Measurements from ENCODE around the gene LPGAT1.

The LPGAT1 gene

DNA sequence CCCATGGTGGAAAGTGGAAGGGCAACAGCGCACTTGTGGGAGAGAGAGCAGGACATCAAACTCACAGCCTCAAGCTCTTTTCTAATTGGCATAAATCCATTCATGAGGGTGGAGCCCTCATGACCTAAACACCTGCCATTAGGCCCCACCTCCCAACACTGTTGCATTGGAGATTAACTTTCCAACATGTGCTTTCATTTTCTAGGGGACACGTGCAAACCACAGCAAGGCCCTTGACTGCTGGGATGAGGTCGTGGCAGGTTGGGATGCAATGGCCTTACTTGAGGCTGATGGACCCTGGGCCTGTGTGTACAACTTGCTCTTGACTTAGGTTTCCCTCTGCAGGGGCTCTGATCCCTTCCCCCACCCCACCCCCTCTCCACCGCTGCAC lies 119.3 kb downstream of the LPGAT1 start:
- TF ChIP-seq, protein P1, sequence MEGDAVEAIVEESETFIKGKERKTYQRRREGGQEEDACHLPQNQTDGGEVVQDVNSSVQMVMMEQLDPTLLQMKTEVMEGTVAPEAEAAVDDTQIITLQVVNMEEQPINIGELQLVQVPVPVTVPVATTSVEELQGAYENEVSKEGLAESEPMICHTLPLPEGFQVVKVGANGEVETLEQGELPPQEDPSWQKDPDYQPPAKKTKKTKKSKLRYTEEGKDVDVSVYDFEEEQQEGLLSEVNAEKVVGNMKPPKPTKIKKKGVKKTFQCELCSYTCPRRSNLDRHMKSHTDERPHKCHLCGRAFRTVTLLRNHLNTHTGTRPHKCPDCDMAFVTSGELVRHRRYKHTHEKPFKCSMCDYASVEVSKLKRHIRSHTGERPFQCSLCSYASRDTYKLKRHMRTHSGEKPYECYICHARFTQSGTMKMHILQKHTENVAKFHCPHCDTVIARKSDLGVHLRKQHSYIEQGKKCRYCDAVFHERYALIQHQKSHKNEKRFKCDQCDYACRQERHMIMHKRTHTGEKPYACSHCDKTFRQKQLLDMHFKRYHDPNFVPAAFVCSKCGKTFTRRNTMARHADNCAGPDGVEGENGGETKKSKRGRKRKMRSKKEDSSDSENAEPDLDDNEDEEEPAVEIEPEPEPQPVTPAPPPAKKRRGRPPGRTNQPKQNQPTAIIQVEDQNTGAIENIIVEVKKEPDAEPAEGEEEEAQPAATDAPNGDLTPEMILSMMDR (IDR thresholded peaks at IDR 0.05), result no peak

DNA sequence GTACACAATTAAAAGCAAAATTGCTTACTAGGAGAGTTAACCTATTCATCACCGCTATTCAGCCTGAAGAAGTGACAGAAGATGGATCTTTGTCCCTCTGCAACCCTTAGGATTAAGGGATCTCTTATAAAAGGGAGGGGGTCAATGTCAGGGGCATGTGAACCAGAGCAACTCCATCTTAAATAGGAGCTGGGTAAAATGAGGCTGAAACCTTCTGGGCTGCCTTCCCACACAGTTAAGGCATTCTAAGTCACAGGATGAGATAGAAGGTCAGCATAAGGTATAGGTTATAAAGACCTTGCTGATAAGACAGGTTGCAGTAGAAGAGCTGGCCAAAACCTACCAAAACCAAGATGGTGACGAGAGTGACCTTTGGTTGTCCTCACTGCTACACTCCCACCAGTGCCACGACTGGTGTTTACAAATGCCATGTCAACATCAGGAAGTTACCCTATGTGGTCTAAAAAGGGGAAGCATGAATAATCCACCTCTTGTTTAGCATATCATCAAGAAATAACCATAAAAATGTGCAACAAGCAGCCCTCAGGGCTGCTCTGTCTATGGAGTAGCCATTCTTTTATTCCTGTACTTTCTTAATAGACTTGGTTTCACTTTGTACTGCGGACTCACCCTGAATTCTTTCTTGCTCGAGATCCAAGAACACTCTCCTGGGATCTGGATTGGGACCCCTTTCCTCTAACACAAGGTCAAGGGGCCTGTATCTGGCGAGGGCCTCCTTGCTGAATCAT lies 119.8 kb downstream of the LPGAT1 start:
- TF ChIP-seq, protein P1 (IDR thresholded peaks at IDR 0.05), result no peak

DNA sequence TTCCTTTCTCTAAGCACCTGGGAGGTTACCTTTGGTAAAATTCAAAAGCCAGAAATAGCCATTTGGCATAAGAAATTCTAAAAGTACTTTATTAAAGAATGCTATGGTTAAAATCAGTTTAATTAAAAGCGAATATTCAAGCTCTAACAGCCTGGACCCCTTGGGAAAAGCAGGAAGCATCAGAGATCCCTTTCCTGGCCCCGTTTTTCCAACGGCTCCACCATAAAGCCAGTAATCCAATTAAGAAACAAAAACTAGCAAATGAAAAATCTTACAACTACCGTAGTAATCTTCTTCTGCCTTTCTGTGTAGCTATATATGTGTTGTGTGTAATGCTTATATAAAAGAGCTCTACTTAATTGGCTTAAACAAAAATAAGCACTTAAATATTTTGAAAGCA lies 121.6 kb downstream of the LPGAT1 start:
- TF ChIP-seq, protein P1 (IDR thresholded peaks at IDR 0.05), result no peak

DNA sequence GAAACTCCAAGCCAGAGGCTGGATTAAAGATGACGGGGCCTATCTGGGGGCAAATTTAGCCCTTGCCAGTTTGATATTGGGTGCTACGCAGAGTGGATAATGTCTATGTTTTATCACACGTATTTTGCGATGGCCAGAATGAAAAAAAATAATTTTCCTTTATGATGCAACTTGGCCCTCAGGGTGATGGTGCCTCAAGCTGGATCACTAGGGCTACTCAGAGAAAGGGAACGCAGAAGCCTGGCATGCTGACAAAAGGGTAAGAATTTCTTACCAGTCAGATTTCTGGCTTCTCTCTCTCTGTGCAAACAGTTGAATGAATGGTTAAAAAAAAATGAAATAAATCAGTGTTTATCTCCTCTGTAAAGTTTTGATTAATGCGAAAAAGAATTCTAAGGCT lies 122.6 kb downstream of the LPGAT1 start:
- TF ChIP-seq, protein P1 (IDR thresholded peaks at IDR 0.05), result no peak

DNA sequence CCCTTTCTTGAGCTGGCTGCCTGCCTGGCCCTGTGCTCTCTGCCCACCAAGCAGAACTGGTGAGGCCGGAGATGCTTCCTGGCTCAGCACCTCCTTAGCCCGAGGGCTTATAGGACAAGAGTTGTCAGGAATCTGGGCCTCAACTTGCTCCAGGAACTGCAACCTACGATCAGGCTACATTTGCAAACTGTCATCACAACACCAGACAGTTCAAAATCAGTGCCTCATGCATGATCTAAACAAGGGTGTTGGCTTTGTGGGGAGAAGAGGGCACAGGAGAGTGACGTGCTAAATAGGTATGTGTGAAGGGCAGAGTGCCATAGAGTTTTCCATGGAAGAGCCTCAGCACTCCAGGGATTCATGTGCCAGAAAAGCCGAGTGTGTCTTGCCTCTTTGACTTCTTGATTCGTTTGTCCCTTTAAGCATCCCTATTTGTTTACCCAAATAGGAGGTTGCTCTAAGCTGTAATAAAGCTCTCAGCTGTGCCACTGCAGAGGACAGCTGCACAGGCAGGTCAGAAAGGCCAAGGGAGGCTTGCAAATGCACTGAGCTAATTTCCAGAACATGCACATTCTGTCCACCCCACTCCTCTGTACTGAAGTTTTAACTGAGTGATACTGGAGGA lies 125.0 kb downstream of the LPGAT1 start:
- TF ChIP-seq, protein P1 (IDR thresholded peaks at IDR 0.05), result no peak

DNA sequence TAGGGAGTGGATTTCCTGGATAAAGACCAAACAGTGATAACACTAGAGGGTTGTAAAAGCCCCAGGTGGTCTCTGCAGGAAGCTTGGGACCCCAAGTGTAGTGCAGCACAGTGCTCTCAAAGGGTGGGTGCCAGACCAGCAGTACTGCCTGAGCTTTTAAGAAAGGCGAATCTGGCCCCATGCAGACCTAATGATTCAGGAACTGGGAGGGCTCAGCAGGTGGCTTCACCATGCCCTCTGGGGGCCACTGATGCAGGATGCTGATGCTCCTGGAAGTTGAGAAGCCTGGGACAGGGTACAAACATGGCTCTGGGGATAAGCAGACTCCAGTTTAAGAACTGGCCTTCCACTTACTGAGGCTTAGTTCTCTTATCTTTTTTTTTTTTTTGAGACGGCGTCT lies 126.0 kb downstream of the LPGAT1 start:
- TF ChIP-seq, protein P1 (IDR thresholded peaks at IDR 0.05), result no peak

DNA sequence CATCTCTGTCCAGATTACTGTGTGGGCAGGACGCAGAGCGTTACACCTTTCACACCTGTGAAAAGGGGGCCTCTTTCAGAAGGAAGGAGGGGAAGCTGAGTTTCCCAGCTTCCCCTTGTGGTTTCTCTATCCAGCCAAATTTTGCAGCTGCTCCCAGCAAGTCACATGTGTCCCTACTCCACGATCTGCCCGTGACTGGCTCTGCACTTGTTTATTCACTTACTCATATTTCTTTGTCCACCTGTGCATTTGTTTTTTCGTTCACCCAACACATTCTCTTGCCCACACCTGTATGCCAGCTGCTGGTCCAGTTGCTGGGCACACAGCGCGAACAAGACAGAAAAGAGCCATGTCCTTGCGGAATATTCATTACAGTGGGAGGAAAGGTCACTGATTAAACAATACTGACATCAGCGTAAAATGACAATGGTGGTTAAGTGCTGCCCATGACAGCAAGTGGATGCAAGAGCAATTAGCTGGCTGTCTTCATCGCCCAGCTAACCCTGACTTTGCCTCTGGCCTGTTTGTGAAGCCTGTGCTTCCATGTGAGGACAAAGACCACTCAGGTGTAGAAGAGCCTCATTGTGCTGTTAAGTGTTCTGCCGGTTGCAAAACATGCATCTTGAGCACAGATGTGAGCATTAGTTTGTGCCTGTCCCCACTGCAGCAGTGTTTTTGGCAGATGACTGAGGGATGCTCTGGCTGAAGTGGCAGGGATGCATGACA lies 126.6 kb downstream of the LPGAT1 start:
- TF ChIP-seq, protein P1 (IDR thresholded peaks at IDR 0.05), result no peak

Data from LNCAP (cell line).